ENCODE results near the gene SMIM38. TPM values are rescaled to one million over a fixed set of nuclear protein-coding genes. Genes with fewer than 3 reads are reported as not detected.

SMIM38 gene
- total RNA-seq, 1 donor from 2014 or later: 0.74 TPM

DNA sequence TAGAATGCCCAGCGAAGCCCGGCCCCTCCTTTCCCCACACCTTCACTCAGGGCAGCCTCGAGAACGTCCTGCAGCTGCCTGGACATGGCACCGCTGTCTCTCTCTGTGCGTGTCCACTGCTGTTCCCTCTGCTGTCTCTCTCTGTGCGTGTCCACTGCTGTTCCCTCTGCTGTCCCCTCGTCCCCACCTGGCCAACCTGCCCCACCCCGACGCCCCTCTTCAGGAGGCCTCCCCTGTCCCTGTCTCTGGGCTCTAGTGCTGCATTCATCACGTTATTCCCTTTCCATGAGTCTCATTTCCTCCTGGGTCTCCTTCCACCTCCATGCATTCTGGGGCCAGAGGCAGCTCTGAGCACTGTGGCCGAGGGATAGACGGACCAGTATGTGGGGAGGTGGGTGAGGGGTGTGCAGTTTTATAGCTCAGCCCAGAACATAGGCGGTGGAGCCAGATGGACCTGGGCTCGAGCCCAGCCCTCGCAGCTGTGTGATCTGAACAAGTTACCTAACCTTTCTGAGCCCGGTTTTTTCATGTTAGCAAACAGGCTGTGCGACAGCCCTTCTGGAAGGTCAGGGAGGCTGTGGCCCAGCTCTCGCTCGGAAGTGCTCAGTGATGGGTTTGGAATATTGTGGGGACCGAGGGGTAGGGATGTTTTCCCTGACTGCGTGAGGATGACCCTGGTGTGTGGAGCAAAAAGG is 41.9 kb upstream of the SMIM38 start:
- no peak for DNase-seq (ENCODE audit: extremely low spot score in 2 of 2)
- Histone ChIP-seq H3K4me1 (no peaks in the 10 kb centered on the region), H3K9me3 (no peaks in the 10 kb centered on the region), H3K27me3 (no peaks in the 10 kb centered on the region), H3K27ac (no peak overlapping the region), H3K4me3 (no peak overlapping the region), H3K36me3 (no peaks in the 10 kb centered on the region)
- intact Hi-C loops (cut with DNase I): no loop called here
- no peak for TF ChIP-seq POLR2A (IDR thresholded peaks at IDR 0.05)
- no peak for TF ChIP-seq POLR2AphosphoS5 (IDR thresholded peaks at IDR 0.05; ENCODE audit: insufficient read depth in 1 of 2, low read depth in 1 of 2)
- TF ChIP-seq, protein P1, sequence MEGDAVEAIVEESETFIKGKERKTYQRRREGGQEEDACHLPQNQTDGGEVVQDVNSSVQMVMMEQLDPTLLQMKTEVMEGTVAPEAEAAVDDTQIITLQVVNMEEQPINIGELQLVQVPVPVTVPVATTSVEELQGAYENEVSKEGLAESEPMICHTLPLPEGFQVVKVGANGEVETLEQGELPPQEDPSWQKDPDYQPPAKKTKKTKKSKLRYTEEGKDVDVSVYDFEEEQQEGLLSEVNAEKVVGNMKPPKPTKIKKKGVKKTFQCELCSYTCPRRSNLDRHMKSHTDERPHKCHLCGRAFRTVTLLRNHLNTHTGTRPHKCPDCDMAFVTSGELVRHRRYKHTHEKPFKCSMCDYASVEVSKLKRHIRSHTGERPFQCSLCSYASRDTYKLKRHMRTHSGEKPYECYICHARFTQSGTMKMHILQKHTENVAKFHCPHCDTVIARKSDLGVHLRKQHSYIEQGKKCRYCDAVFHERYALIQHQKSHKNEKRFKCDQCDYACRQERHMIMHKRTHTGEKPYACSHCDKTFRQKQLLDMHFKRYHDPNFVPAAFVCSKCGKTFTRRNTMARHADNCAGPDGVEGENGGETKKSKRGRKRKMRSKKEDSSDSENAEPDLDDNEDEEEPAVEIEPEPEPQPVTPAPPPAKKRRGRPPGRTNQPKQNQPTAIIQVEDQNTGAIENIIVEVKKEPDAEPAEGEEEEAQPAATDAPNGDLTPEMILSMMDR (IDR thresholded peaks at IDR 0.05): no peak

- no peak overlapping the region for H3K27ac ChIP-seq
- H3K4me1 ChIP-seq: no peaks in the 10 kb centered on the region
- intact Hi-C loops (cut with DNase I): no loop called here
- H3K36me3 ChIP-seq: no peaks in the 10 kb centered on the region
- no peak for DNase-seq (ENCODE audit: extremely low spot score in 2 of 2)
- no peak overlapping the region for H3K4me3 ChIP-seq
- TF ChIP-seq, protein P1 (IDR thresholded peaks at IDR 0.05): no peak
- no peak for TF ChIP-seq POLR2AphosphoS5 (IDR thresholded peaks at IDR 0.05; ENCODE audit: insufficient read depth in 1 of 2, low read depth in 1 of 2)
- no peak for TF ChIP-seq POLR2A (IDR thresholded peaks at IDR 0.05)
- no peaks in the 10 kb centered on the region for H3K27me3 ChIP-seq
- no peaks in the 10 kb centered on the region for H3K9me3 ChIP-seq
These were observed 41.4 kb upstream of the SMIM38 start for GRCh38 chr11:69114362-69114761.

DNA sequence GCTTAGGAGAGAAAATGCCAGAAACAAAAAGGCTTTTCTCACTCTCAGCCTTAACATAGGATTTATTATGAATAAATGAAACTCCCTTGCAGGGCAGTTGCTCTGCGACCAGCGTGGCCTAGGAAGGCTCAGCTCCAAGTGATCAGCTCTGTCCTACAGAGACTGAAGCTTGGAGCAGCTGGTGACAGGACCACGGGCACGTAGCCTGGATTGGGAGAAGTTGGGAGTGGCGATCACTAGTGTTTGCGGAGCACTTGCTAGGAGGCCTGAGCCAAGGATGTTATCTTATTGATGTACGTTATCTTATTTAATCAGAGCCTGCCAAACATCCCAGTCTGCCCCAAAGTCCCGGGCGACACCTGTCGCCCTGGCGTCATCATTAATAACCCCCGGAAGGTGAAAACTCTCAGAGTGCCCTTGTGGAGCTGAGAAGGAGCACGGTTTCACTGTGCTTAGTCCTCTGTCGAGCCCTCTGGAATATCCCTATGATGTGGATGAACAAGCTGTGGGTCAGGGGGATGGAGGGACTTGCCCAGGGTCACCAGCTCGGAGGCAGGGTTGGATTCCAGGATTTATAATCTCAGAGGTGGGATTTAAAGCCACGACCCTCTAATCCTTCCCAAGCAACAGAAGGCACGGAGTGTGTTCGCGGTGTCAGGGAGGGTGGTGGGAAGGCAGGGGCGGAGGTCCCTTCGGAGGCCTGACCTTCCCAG is 40.8 kb upstream of the SMIM38 start:
- Histone ChIP-seq H3K36me3 (no peaks in the 10 kb centered on the region), H3K27ac (no peak overlapping the region), H3K27me3 (no peaks in the 10 kb centered on the region), H3K4me1 (no peaks in the 10 kb centered on the region), H3K4me3 (no peak overlapping the region), H3K9me3 (no peaks in the 10 kb centered on the region)
- no peak for DNase-seq (ENCODE audit: extremely low spot score in 2 of 2)
- intact Hi-C loops (cut with DNase I): no loop called here
- TF ChIP-seq POLR2AphosphoS5 (IDR thresholded peaks at IDR 0.05; ENCODE audit: insufficient read depth in 1 of 2, low read depth in 1 of 2) (no peak), POLR2A (IDR thresholded peaks at IDR 0.05) (no peak)
- TF ChIP-seq, protein P1 (IDR thresholded peaks at IDR 0.05): no peak

GRCh38 chr11:69115586-69116560 is 39.9 kb upstream of the SMIM38 start:
- Histone ChIP-seq H3K27ac (no peak overlapping the region), H3K4me3 (no peak overlapping the region)

More at GRCh38 chr11:69115586-69116560, 39.9 kb upstream of the SMIM38 start:
- no peak for DNase-seq (ENCODE audit: extremely low spot score in 2 of 2)
- intact Hi-C loops (cut with DNase I): no loop called here
- no peaks in the 10 kb centered on the region for H3K36me3 ChIP-seq
- no peak for TF ChIP-seq POLR2AphosphoS5 (IDR thresholded peaks at IDR 0.05; ENCODE audit: insufficient read depth in 1 of 2, low read depth in 1 of 2)
- TF ChIP-seq POLR2A (IDR thresholded peaks at IDR 0.05): no peak
- TF ChIP-seq, protein P1 (IDR thresholded peaks at IDR 0.05): no peak
- H3K4me1 ChIP-seq: no peaks in the 10 kb centered on the region
- no peaks in the 10 kb centered on the region for H3K9me3 ChIP-seq
- H3K27me3 ChIP-seq: no peaks in the 10 kb centered on the region
